WI38 (cell line): ENCODE data around the gene CDPF1.

Experiments
- H3K4me3 ChIP-seq: 2 replicates; pipeline ENCODE4 v1.5.1; 2011; ENCODE audit warnings: low read depth, mild to moderate bottlenecking, control low read depth, low read length
- CTCF ChIP-seq: IDR thresholded peaks from 2 replicates; pipeline ENCODE4 v1.5.1; 2012; ENCODE audit warnings: low read depth, mild to moderate bottlenecking, control low read depth, low read length

The CDPF1 gene

GRCh38 chr22:46230262-46230901, 19.7 kb downstream of the CDPF1 start:
- TF ChIP-seq CTCF = no peak
- H3K4me3 ChIP-seq = no peak overlapping the region

- no peak overlapping the region for H3K4me3 ChIP-seq
- no peak for TF ChIP-seq CTCF
Observed at GRCh38 chr22:46229701-46230100, 20.4 kb downstream of the CDPF1 start.

- H3K4me3 ChIP-seq = no peak overlapping the region
- TF ChIP-seq CTCF = no peak
Observed at GRCh38 chr22:46226577-46226976, 23.5 kb downstream of the CDPF1 start.

GRCh38 chr22:46225631-46226030, 24.5 kb downstream of the CDPF1 start:
- no peak for TF ChIP-seq CTCF
- H3K4me3 ChIP-seq = no peak overlapping the region

- H3K4me3 ChIP-seq = no peak overlapping the region
- TF ChIP-seq CTCF = no peak
Observed at GRCh38 chr22:46224898-46225290, 25.2 kb downstream of the CDPF1 start.

- H3K4me3 ChIP-seq = no peak overlapping the region
- TF ChIP-seq CTCF = no peak
Observed at GRCh38 chr22:46224044-46224897, 25.8 kb downstream of the CDPF1 start.

- H3K4me3 ChIP-seq = no peak overlapping the region
- no peak for TF ChIP-seq CTCF
Observed at GRCh38 chr22:46220921-46221320, 29.2 kb downstream of the CDPF1 start.
